Measurements from ENCODE around the gene ATG12. TPM values are rescaled to one million over a fixed set of nuclear protein-coding genes. Genes with fewer than 3 reads are reported as not detected.

Gene ATG12
- total and polyA plus RNA-seq, 2 experiments from 2014 or later, result 52.6 to 109 TPM

DNA sequence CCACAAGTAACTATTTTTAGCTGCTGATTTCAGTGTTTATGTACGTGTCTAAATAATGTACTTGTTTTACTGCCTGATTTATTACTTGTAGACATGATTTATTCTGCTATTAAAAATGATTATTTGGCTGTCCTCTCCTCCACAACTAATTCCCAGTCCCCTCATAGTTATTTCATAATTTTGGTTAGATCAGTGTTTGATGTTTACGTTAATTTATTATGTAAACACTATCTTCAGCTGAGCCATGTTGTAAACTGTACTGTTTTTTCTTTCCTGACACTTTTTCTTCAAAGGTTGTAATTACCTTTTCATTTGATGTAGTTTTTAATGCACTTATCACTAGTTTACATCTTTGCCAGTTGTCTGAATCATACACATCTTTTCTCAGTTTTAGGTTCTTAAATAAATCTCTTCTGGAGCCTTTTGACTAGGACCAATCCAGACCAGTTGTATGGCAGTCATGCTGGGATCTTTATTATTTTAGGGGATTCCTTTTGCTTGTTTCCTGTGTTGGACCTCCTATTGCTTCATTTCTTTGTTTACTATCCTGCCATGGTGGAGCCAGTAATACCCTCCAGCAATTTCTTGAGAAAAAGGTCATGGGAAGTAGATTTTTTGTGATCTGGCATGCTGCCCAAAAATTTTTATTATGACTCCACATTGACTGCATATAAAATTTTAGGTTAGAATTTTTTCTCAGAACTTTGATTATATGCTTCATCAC lies 16.4 kb upstream of the ATG12 start:
- Mint-ChIP-seq H3K27ac (peak overlapping the region; percentile 58; the same call in 1 of the 2 replicates), H3K27me3 (ENCODE audit: insufficient read depth, low read depth, poor library complexity) (peaks cover 3% of the 10 kb centered on the region), H3K36me3 (ENCODE audit: low read depth) (peaks cover 18% of the 10 kb centered on the region; the same call in 2 of the 3 replicates), H3K9me3 (peaks cover 10% of the 10 kb centered on the region), H3K4me1 (peaks cover 29% of the 10 kb centered on the region), H3K4me3 (no peak overlapping the region)
- Histone ChIP-seq H3K4me3 (no peak overlapping the region), H3K27me3 (ENCODE audit: insufficient read depth) (no peaks in the 10 kb centered on the region), H3K36me3 (ENCODE audit: insufficient read depth) (0 out of 2 replicates have a peak, but pooled peaks cover 2% of the 10 kb centered on the region), H3F3A (replicated peaks; ENCODE audit: low read depth) (no peaks in the 10 kb centered on the region), H3K79me2 (replicated peaks; ENCODE audit: insufficient read depth) (peaks cover 94% of the 10 kb centered on the region), H2AFZ (no peak overlapping the region), H3K4me1 (ENCODE audit: insufficient read depth) (peaks cover 11% of the 10 kb centered on the region; the same call in 1 of the 2 replicates), H3K27ac (ENCODE audit: low read depth) (no peak overlapping the region), H3K4me2 (0 out of 2 replicates have a peak overlapping the region, but pooled peaks have one; percentile 18), H3K9me2 (ENCODE audit: insufficient read depth) (no peaks in the 10 kb centered on the region; the same call in 1 of the 2 replicates), H4K20me1 (replicated peaks; ENCODE audit: insufficient read depth) (no peaks in the 10 kb centered on the region; the same call in 1 of the 2 replicates)
- DNase-seq (ENCODE audit: low spot score), result no peak
- TF ChIP-seq, protein P1, sequence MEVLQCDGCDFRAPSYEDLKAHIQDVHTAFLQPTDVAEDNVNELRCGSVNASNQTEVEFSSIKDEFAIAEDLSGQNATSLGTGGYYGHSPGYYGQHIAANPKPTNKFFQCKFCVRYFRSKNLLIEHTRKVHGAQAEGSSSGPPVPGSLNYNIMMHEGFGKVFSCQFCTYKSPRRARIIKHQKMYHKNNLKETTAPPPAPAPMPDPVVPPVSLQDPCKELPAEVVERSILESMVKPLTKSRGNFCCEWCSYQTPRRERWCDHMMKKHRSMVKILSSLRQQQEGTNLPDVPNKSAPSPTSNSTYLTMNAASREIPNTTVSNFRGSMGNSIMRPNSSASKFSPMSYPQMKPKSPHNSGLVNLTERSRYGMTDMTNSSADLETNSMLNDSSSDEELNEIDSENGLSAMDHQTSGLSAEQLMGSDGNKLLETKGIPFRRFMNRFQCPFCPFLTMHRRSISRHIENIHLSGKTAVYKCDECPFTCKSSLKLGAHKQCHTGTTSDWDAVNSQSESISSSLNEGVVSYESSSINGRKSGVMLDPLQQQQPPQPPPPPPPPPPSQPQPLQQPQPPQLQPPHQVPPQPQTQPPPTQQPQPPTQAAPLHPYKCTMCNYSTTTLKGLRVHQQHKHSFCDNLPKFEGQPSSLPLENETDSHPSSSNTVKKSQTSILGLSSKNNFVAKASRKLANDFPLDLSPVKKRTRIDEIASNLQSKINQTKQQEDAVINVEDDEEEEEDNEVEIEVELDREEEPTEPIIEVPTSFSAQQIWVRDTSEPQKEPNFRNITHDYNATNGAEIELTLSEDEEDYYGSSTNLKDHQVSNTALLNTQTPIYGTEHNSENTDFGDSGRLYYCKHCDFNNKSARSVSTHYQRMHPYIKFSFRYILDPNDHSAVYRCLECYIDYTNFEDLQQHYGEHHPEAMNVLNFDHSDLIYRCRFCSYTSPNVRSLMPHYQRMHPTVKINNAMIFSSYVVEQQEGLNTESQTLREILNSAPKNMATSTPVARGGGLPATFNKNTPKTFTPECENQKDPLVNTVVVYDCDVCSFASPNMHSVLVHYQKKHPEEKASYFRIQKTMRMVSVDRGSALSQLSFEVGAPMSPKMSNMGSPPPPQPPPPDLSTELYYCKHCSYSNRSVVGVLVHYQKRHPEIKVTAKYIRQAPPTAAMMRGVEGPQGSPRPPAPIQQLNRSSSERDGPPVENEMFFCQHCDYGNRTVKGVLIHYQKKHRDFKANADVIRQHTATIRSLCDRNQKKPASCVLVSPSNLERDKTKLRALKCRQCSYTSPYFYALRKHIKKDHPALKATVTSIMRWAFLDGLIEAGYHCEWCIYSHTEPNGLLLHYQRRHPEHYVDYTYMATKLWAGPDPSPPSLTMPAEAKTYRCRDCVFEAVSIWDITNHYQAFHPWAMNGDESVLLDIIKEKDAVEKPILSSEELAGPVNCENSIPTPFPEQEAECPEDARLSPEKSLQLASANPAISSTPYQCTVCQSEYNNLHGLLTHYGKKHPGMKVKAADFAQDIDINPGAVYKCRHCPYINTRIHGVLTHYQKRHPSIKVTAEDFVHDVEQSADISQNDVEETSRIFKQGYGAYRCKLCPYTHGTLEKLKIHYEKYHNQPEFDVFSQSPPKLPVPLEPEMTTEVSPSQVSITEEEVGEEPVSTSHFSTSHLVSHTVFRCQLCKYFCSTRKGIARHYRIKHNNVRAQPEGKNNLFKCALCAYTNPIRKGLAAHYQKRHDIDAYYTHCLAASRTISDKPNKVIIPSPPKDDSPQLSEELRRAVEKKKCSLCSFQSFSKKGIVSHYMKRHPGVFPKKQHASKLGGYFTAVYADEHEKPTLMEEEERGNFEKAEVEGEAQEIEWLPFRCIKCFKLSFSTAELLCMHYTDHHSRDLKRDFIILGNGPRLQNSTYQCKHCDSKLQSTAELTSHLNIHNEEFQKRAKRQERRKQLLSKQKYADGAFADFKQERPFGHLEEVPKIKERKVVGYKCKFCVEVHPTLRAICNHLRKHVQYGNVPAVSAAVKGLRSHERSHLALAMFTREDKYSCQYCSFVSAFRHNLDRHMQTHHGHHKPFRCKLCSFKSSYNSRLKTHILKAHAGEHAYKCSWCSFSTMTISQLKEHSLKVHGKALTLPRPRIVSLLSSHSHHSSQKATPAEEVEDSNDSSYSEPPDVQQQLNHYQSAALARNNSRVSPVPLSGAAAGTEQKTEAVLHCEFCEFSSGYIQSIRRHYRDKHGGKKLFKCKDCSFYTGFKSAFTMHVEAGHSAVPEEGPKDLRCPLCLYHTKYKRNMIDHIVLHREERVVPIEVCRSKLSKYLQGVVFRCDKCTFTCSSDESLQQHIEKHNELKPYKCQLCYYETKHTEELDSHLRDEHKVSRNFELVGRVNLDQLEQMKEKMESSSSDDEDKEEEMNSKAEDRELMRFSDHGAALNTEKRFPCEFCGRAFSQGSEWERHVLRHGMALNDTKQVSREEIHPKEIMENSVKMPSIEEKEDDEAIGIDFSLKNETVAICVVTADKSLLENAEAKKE (CRISPR knock-in tag; IDR thresholded peaks at IDR 0.05), result no peak
- TF ChIP-seq CREB1 (CRISPR knock-in tag; IDR thresholded peaks at IDR 0.05; ENCODE audit: low read depth) (no peak), EZH2phosphoT487 (IDR thresholded peaks at IDR 0.05; ENCODE audit: unreplicated experiment) (no peak), ZNF331 (CRISPR knock-in tag; IDR thresholded peaks at IDR 0.05; ENCODE audit: low read depth) (no peak), STAT1 (IDR thresholded peaks at IDR 0.05; ENCODE audit: unreplicated experiment) (no peak), POLR2AphosphoS5 (IDR thresholded peaks at IDR 0.05; ENCODE audit: low read depth) (no peak), ZNF114 (CRISPR knock-in tag; IDR thresholded peaks at IDR 0.05) (no peak)
- TF ChIP-seq, protein P2, sequence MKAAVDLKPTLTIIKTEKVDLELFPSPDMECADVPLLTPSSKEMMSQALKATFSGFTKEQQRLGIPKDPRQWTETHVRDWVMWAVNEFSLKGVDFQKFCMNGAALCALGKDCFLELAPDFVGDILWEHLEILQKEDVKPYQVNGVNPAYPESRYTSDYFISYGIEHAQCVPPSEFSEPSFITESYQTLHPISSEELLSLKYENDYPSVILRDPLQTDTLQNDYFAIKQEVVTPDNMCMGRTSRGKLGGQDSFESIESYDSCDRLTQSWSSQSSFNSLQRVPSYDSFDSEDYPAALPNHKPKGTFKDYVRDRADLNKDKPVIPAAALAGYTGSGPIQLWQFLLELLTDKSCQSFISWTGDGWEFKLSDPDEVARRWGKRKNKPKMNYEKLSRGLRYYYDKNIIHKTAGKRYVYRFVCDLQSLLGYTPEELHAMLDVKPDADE (IDR thresholded peaks at IDR 0.05), result no peak
- TF ChIP-seq, protein P3, sequence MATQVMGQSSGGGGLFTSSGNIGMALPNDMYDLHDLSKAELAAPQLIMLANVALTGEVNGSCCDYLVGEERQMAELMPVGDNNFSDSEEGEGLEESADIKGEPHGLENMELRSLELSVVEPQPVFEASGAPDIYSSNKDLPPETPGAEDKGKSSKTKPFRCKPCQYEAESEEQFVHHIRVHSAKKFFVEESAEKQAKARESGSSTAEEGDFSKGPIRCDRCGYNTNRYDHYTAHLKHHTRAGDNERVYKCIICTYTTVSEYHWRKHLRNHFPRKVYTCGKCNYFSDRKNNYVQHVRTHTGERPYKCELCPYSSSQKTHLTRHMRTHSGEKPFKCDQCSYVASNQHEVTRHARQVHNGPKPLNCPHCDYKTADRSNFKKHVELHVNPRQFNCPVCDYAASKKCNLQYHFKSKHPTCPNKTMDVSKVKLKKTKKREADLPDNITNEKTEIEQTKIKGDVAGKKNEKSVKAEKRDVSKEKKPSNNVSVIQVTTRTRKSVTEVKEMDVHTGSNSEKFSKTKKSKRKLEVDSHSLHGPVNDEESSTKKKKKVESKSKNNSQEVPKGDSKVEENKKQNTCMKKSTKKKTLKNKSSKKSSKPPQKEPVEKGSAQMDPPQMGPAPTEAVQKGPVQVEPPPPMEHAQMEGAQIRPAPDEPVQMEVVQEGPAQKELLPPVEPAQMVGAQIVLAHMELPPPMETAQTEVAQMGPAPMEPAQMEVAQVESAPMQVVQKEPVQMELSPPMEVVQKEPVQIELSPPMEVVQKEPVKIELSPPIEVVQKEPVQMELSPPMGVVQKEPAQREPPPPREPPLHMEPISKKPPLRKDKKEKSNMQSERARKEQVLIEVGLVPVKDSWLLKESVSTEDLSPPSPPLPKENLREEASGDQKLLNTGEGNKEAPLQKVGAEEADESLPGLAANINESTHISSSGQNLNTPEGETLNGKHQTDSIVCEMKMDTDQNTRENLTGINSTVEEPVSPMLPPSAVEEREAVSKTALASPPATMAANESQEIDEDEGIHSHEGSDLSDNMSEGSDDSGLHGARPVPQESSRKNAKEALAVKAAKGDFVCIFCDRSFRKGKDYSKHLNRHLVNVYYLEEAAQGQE (IDR thresholded peaks at IDR 0.05; ENCODE audit: unreplicated experiment), result no peak
- TF ChIP-seq, protein P4, sequence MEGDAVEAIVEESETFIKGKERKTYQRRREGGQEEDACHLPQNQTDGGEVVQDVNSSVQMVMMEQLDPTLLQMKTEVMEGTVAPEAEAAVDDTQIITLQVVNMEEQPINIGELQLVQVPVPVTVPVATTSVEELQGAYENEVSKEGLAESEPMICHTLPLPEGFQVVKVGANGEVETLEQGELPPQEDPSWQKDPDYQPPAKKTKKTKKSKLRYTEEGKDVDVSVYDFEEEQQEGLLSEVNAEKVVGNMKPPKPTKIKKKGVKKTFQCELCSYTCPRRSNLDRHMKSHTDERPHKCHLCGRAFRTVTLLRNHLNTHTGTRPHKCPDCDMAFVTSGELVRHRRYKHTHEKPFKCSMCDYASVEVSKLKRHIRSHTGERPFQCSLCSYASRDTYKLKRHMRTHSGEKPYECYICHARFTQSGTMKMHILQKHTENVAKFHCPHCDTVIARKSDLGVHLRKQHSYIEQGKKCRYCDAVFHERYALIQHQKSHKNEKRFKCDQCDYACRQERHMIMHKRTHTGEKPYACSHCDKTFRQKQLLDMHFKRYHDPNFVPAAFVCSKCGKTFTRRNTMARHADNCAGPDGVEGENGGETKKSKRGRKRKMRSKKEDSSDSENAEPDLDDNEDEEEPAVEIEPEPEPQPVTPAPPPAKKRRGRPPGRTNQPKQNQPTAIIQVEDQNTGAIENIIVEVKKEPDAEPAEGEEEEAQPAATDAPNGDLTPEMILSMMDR (conservative IDR thresholded peaks at IDR 0.05; ENCODE audit: low read depth in 2 of 2), result no peak
- ATAC-seq, result peak; percentile 38; the same call in 1 of the 3 replicates

Data from GM23338 (cell line).